Lung (tissue), 12 donors: Measurements from ENCODE around the gene PHF21A. TPM values are rescaled to one million over a fixed set of nuclear protein-coding genes. Genes with fewer than 3 reads are reported as not detected.

Experiments
- ATAC-seq: fragments of 200-7000 bp; cut with Tn5 transposase; one replicate; pipeline ENCODE4 v1.9.1; 2020; ENCODE audit warnings: moderate number of reproducible peaks; ENCODE audit not compliant: insufficient read depth, low FRiP score
- DNase-seq, 3 donors: peaks; one replicate each; pipeline ENCODE4 v3.0.0-alpha.2; 2013 to 2017
- H3K27ac ChIP-seq, 2 donors: one replicate each; pipeline ENCODE4 v1.5.1; 2013; ENCODE audit warnings: mild to moderate bottlenecking in 2 of 2, moderate library complexity in 2 of 2, control low read depth in 1 of 2, inconsistent platforms in 1 of 2, low read depth in 1 of 2, low read length in 1 of 2
- H3K27me3 ChIP-seq, 3 donors: one replicate each; pipeline ENCODE4 v1.5.1; 2013; ENCODE audit warnings: low read length in 2 of 3; ENCODE audit not compliant: control insufficient read depth in 3 of 3, insufficient read depth in 3 of 3
- H3K36me3 ChIP-seq, 4 donors: one replicate each; pipeline ENCODE4 v1.5.1; 2013; ENCODE audit warnings: low read length in 4 of 4, mild to moderate bottlenecking in 1 of 4, moderate library complexity in 1 of 4; ENCODE audit not compliant: control insufficient read depth in 4 of 4, insufficient read depth in 4 of 4
- H3K4me1 ChIP-seq, 5 donors: one replicate each; pipeline ENCODE4 v1.5.1; 2013; ENCODE audit warnings: low read length in 5 of 5, mild to moderate bottlenecking in 2 of 5, moderate library complexity in 1 of 5; ENCODE audit not compliant: control insufficient read depth in 5 of 5, insufficient read depth in 5 of 5
- H3K4me3 ChIP-seq: one replicate; pipeline ENCODE4 v1.5.1; 2013; ENCODE audit warnings: mild to moderate bottlenecking, control low read depth, moderate library complexity
- H3K9ac ChIP-seq, 2 donors: one replicate each; pipeline ENCODE4 v1.5.1; 2013; ENCODE audit warnings: low read length in 2 of 2, control low read depth in 1 of 2; ENCODE audit not compliant: insufficient read depth in 1 of 2
- H3K9me3 ChIP-seq, 4 donors: one replicate each; pipeline ENCODE4 v1.5.1; 2013; ENCODE audit warnings: low read length in 3 of 4, mild to moderate bottlenecking in 1 of 4, moderate library complexity in 1 of 4; ENCODE audit not compliant: control insufficient read depth in 4 of 4, insufficient read depth in 3 of 4
- CTCF ChIP-seq: IDR thresholded peaks from 2 replicates; pipeline ENCODE4 v1.5.1; 2012; ENCODE audit warnings: mild to moderate bottlenecking; ENCODE audit errors: control extremely low read depth, extremely low read depth
- WGBS, 2 donors: extraction: QIAGEN DNeasy Blood & Tissue Kit; methylation state at CpG; one replicate each; pipeline ENCODE4 v1.1.7; 2013; 5-methylcytosine and 5-hydroxymethylcytosine counted together
- polyA plus RNA-seq, 2 donors: library from polyadenylated mRNA; stranded (reverse); fragments of 200-250 nt; gene quantifications; one replicate each; pipeline ENCODE4 v1.2.1, GENCODE V29; 2013
- total RNA-seq, 2 donors: library from RNA; depleted of rRNA in 1 of 2; stranded (reverse); fragments of >200 nt in 1 of 2; gene quantifications; one replicate each; pipeline ENCODE4 v1.2.1, GENCODE V29; 2014 to 2021
- donor health status: control.
- donor health status: control.
- donor health status: Bipolar disorder and iron deficiency.
- donor health status: healthy.
- donor health status: DM: yes; HTN: yes; CAD: no.

PHF21A gene
- total and polyA plus RNA-seq, 4 donors: 16.2 to 57.0 (median 29.9) TPM

GRCh38 chr11:45895553-45896259 lies 225.5 kb downstream of the PHF21A start:
- WGBS, 2 donors: 91 to 92% methylated on average over 8 of the region's 8 CpGs
- Histone ChIP-seq H3K9me3 (no peaks in the 10 kb centered on the region), H3K4me1 (peaks cover 3 to 18% (median 4%) of the 10 kb centered on the region in 5 donors), H3K36me3 (no peaks in the 10 kb centered on the region), H3K4me3 (no peak overlapping the region), H3K27me3 (peaks cover 0 to 3% (median 2%) of the 10 kb centered on the region in 3 donors), H3K9ac (no peak overlapping the region), H3K27ac (no peak overlapping the region)
- no peak for ATAC-seq
- TF ChIP-seq CTCF: no peak
- no peak for DNase-seq

GRCh38 chr11:45894555-45895247 lies 226.6 kb downstream of the PHF21A start:
- WGBS, 2 donors: 86 to 87% methylated on average over 6 of the region's 6 CpGs
- peaks cover 0 to 3% (median 2%) of the 10 kb centered on the region in 3 donors for H3K27me3 ChIP-seq
- peaks cover 0 to 13% (median 4%) of the 10 kb centered on the region in 5 donors for H3K4me1 ChIP-seq
- DNase-seq (no peak), ATAC-seq (no peak)
- H3K9ac ChIP-seq: no peak overlapping the region
- no peak overlapping the region for H3K27ac ChIP-seq
- H3K4me3 ChIP-seq: no peak overlapping the region
- H3K36me3 ChIP-seq: no peaks in the 10 kb centered on the region
- TF ChIP-seq CTCF: no peak
- H3K9me3 ChIP-seq: no peaks in the 10 kb centered on the region

- no peak overlapping the region for H3K4me3 ChIP-seq
- no peak for DNase-seq
- WGBS, 2 donors: 66 to 88% methylated on average over 5 of the region's 5 CpGs
These were observed 228.4 kb downstream of the PHF21A start for GRCh38 chr11:45892856-45893255.

More at GRCh38 chr11:45892856-45893255, 228.4 kb downstream of the PHF21A start:
- no peak overlapping the region for H3K9ac ChIP-seq
- H3K36me3 ChIP-seq: no peaks in the 10 kb centered on the region
- no peak for ATAC-seq
- TF ChIP-seq CTCF: no peak
- no peak overlapping the region for H3K27ac ChIP-seq
- H3K4me1 ChIP-seq: peaks cover 0 to 8% (median 0%) of the 10 kb centered on the region in 5 donors
- peaks cover 0 to 5% (median 0%) of the 10 kb centered on the region in 3 donors for H3K27me3 ChIP-seq
- no peaks in the 10 kb centered on the region for H3K9me3 ChIP-seq
